Left ventricle myocardium inferior (tissue), 1 donor: Measurements from ENCODE around the gene TLR1. TPM values are rescaled to one million over a fixed set of nuclear protein-coding genes. Genes with fewer than 3 reads are reported as not detected.

ENCODE experiments used
- DNase-seq: peaks from one replicate; pipeline ENCODE4 v3.0.0-alpha.2; 2020
- H3K27ac ChIP-seq: fragments of 200-600 bp; replicated peaks from 2 replicates; pipeline ENCODE4 v1.8.0; 2021
- H3K27me3 ChIP-seq: fragments of 200-600 bp; 2 replicates; pipeline ENCODE4 v1.8.0; 2021; ENCODE audit warnings: low read depth
- H3K36me3 ChIP-seq: fragments of 200-600 bp; 2 replicates; pipeline ENCODE4 v1.8.0; 2021
- H3K4me1 ChIP-seq: fragments of 200-600 bp; 2 replicates; pipeline ENCODE4 v1.8.0; 2021
- H3K4me3 ChIP-seq: fragments of 200-600 bp; 2 replicates; pipeline ENCODE4 v1.8.0; 2021; ENCODE audit warnings: mild to moderate bottlenecking, moderate library complexity
- H3K9me3 ChIP-seq: fragments of 200-600 bp; replicated peaks from 2 replicates; pipeline ENCODE4 v1.8.0; 2021
- intact Hi-C: fragments of 100-400 bp; cut with micrococcal nuclease; formaldehyde crosslinking; loops from one replicate; pipeline ENCODE4 v1.11.0; 2022
- total RNA-seq: library from RNA; stranded (reverse); fragmentation: NEBNext Ultra II Directional; extraction: Animal tissue kit (Norgen Biotek cat#: 25700); gene quantifications from one replicate; pipeline ENCODE4 v1.2.1, GENCODE V29; 2021
- TF ChIP-seq, protein P1 (sequence below): fragments of 200-600 bp; IDR thresholded peaks from 2 replicates; pipeline ENCODE4 v1.8.0; 2021; ENCODE audit warnings: antibody characterized with exemption, mild to moderate bottlenecking, borderline replicate concordance
- donor health status: DM: no; HTN: yes; CAD: no; lungs with severe emphysema.

TLR1 gene
- total RNA-seq, 1 donor from 2014 or later: 3.5 TPM

DNA sequence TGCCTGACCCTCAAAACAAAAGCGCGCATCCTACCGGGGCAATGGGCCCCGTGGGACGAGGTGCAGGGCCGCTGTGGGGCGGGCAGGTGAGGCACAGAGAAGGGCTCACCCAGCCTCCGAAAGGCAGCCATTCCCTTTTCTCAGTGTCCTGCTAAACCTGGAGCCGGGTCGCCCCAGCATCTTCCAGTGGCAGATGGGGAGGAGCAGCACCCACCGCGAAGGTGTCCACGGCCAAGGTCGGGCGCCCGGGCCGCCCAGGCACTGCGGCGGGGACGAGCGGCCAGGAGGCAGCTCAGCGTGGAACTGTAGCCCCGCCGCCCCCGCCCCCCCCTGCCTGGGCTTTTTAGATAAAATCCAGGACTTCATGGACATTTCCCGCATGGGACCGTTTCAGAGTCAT is 19.2 kb upstream of the TLR1 start:
- H3K36me3 ChIP-seq: no peaks in the 10 kb centered on the region
- H3K4me3 ChIP-seq: no peak overlapping the region
- H3K9me3 ChIP-seq: peaks cover 5% of the 10 kb centered on the region
- peaks cover 6% of the 10 kb centered on the region for H3K27me3 ChIP-seq
- H3K4me1 ChIP-seq: no peaks in the 10 kb centered on the region
- TF ChIP-seq, protein P1, sequence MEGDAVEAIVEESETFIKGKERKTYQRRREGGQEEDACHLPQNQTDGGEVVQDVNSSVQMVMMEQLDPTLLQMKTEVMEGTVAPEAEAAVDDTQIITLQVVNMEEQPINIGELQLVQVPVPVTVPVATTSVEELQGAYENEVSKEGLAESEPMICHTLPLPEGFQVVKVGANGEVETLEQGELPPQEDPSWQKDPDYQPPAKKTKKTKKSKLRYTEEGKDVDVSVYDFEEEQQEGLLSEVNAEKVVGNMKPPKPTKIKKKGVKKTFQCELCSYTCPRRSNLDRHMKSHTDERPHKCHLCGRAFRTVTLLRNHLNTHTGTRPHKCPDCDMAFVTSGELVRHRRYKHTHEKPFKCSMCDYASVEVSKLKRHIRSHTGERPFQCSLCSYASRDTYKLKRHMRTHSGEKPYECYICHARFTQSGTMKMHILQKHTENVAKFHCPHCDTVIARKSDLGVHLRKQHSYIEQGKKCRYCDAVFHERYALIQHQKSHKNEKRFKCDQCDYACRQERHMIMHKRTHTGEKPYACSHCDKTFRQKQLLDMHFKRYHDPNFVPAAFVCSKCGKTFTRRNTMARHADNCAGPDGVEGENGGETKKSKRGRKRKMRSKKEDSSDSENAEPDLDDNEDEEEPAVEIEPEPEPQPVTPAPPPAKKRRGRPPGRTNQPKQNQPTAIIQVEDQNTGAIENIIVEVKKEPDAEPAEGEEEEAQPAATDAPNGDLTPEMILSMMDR: no peak
- intact Hi-C loops: no loop called here
- DNase-seq: no peak
- no peak overlapping the region for H3K27ac ChIP-seq

DNA sequence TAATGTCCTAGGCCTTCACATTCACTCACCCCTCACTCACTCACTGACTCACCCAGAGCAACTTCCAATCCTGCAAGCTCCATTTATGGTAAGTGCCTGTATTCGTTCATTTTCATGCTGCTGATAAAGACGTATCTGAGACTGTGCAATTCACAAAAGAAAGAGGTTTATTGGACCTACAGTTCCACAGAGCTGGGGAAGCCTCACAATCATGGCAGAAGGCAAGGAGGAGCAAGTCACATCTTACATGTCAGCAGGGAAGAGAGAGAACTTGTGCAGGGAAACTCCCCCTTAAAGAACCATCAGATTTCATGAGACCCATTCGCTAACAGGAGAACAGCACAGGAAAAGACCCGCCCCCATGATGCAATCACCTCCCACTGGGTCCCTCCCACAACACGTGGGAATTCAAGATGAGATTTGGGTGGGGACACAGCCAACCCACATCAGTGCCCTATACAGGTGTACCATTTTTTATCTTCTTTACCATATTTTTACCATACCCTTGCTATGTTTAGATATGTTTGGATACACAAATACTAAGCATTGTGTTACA is 18.2 kb upstream of the TLR1 start:
- no peak for DNase-seq
- intact Hi-C loops: no loop called here
- Histone ChIP-seq H3K4me3 (no peak overlapping the region), H3K27ac (no peak overlapping the region), H3K27me3 (peaks cover 10% of the 10 kb centered on the region), H3K4me1 (no peaks in the 10 kb centered on the region), H3K36me3 (no peaks in the 10 kb centered on the region), H3K9me3 (peaks cover 5% of the 10 kb centered on the region)
- TF ChIP-seq, protein P1: no peak

DNA sequence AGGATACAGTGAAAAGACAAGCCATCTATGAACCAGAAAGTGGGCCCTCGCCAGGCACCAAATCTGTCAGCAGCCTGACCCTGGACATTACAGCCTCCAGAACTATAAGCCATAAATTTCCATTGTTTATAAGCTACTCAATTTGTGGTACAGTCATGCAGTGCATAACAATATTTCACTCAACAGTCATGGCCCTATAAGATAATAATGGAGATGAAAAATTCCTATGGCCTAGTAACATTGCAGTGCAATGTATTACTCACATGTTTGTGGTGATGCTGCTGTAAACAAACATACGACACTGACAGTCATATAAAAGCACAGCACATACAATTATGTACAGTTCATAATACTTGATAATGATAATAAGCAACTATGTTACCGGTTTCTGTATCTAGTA is 17.1 kb upstream of the TLR1 start:
- intact Hi-C loops: no loop called here

GRCh38 chr4:38820329-38821061 is 15.9 kb upstream of the TLR1 start:
- no peak overlapping the region for H3K27ac ChIP-seq
- H3K27me3 ChIP-seq: peaks cover 13% of the 10 kb centered on the region
- DNase-seq: no peak
- H3K4me3 ChIP-seq: no peak overlapping the region
- no peaks in the 10 kb centered on the region for H3K4me1 ChIP-seq
- no peaks in the 10 kb centered on the region for H3K36me3 ChIP-seq
- TF ChIP-seq, protein P1: no peak
- intact Hi-C loops: no loop called here
- peaks cover 5% of the 10 kb centered on the region for H3K9me3 ChIP-seq

More for the DNA sequence above, 17.1 kb upstream of the TLR1 start:
- DNase-seq: no peak
- Histone ChIP-seq H3K27me3 (peaks cover 13% of the 10 kb centered on the region), H3K4me1 (no peaks in the 10 kb centered on the region), H3K36me3 (no peaks in the 10 kb centered on the region), H3K27ac (no peak overlapping the region), H3K4me3 (no peak overlapping the region), H3K9me3 (peaks cover 5% of the 10 kb centered on the region)
- TF ChIP-seq, protein P1: no peak

DNA sequence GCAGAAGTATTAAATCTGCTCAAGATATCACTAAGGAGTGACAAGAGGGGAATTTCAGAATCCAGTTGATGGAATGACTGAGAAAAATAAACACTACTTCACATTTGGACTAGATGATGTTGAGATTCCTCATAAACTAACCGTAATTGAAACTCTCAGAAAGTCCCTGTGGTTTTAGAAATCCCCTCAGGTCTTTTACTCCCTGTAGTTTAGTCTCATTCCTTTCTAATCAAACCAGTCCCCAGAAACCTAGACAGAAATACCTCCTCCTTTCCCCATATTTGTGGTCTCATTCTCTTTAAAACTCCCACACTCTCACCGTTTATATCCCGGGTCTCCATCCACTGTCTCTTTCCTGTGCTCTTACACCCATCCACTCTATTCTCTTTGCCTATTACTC is 15.0 kb upstream of the TLR1 start:
- TF ChIP-seq, protein P1: no peak
- Histone ChIP-seq H3K27me3 (peaks cover 13% of the 10 kb centered on the region), H3K9me3 (peaks cover 12% of the 10 kb centered on the region), H3K36me3 (no peaks in the 10 kb centered on the region), H3K4me3 (no peak overlapping the region), H3K4me1 (no peaks in the 10 kb centered on the region), H3K27ac (no peak overlapping the region)
- intact Hi-C loops: no loop called here
- no peak for DNase-seq
